Progenitor cell of endocrine pancreas (in vitro differentiated cells): Measurements from ENCODE around the gene HMGCS1. TPM values are rescaled to one million over a fixed set of nuclear protein-coding genes. Genes with fewer than 3 reads are reported as not detected.

ENCODE experiments used
- DNase-seq: peaks from one replicate; pipeline ENCODE4 v3.0.0; 2021; ENCODE audit warnings: low spot score; ENCODE audit not compliant: unreplicated experiment
- H3K27ac Mint-ChIP-seq: 2 replicates; pipeline ENCODE4 v1.8.0; 2021; ENCODE audit warnings: mild to moderate bottlenecking, moderate library complexity, mixed read lengths
- H3K27me3 Mint-ChIP-seq: 2 replicates; pipeline ENCODE4 v1.8.0; 2021; ENCODE audit warnings: mixed read lengths
- H3K36me3 Mint-ChIP-seq: 2 replicates; pipeline ENCODE4 v1.8.0; 2022; ENCODE audit warnings: mixed read lengths; ENCODE audit not compliant: insufficient read depth
- H3K4me1 Mint-ChIP-seq: 2 replicates; pipeline ENCODE4 v1.8.0; 2021; ENCODE audit warnings: low read depth, mixed read lengths
- H3K4me3 Mint-ChIP-seq: 2 replicates; pipeline ENCODE4 v1.8.0; 2021; ENCODE audit warnings: low read depth, mild to moderate bottlenecking, moderate library complexity, mixed read lengths
- H3K9me3 Mint-ChIP-seq: 2 replicates; pipeline ENCODE4 v1.8.0; 2021; ENCODE audit warnings: low read depth, mixed read lengths
- total RNA-seq: library from RNA; stranded (reverse); gene quantifications from 2 replicates; pipeline ENCODE4 v1.2.1, GENCODE V29; 2021
- TF ChIP-seq, protein P1 (sequence below): fragments of 200-600 bp; sonication (generic); IDR thresholded peaks from one replicate; pipeline ENCODE4 v1.5.0; 2021; ENCODE audit warnings: antibody characterized with exemption, mild to moderate bottlenecking; ENCODE audit not compliant: unreplicated experiment

Gene HMGCS1
- total RNA-seq, 1 donor from 2014 or later, result 170 TPM

DNA sequence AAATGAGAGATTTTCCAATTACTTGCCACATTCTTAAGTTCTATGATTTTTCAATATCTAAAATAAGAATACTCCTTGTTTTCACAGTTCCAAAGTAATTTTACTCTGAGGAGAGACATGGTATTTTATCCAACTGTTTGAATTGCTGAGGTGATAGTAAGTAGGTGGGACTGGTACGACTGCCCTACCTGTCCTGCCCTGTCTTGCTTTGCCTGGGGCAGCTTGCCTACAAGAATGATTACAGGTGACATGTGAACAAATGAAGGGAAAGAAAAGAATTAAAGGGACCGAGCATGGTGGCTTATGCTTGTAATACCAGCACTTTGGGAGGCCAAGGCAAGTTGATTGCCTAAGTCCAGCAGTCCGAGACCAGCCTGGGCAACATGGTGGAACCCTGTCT lies 41.6 kb upstream of the HMGCS1 start:
- H3K27me3 Mint-ChIP-seq, result peaks cover 29% of the 10 kb centered on the region

DNA sequence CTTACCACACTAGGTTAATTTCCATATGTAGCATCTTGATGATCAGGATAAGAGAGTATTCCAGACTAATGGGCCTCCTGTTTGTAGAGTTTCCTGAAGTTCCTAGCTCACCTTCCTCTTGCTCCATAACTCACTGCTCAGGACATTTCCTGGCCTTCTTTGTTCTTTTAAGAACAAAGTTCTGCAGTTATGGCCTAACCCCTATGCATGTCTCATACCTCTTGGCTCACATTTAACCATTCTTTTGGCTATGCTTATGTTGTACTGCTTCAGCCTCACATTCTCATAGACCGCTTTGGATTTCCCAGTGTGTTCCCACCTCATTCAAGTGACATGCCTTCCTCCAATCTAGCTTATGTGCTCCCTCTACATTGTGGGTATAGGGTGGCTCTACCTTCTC lies 40.5 kb upstream of the HMGCS1 start:
- H3K4me1 Mint-ChIP-seq, result peaks cover 4% of the 10 kb centered on the region

More for the DNA sequence above, 41.6 kb upstream of the HMGCS1 start:
- TF ChIP-seq, protein P1, sequence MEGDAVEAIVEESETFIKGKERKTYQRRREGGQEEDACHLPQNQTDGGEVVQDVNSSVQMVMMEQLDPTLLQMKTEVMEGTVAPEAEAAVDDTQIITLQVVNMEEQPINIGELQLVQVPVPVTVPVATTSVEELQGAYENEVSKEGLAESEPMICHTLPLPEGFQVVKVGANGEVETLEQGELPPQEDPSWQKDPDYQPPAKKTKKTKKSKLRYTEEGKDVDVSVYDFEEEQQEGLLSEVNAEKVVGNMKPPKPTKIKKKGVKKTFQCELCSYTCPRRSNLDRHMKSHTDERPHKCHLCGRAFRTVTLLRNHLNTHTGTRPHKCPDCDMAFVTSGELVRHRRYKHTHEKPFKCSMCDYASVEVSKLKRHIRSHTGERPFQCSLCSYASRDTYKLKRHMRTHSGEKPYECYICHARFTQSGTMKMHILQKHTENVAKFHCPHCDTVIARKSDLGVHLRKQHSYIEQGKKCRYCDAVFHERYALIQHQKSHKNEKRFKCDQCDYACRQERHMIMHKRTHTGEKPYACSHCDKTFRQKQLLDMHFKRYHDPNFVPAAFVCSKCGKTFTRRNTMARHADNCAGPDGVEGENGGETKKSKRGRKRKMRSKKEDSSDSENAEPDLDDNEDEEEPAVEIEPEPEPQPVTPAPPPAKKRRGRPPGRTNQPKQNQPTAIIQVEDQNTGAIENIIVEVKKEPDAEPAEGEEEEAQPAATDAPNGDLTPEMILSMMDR, result no peak
- peaks cover 3% of the 10 kb centered on the region for H3K4me1 Mint-ChIP-seq
- H3K27ac Mint-ChIP-seq, result no peak overlapping the region
- peaks cover 3% of the 10 kb centered on the region for H3K36me3 Mint-ChIP-seq
- DNase-seq, result no peak
- H3K9me3 Mint-ChIP-seq, result peaks cover 9% of the 10 kb centered on the region
- H3K4me3 Mint-ChIP-seq, result no peak overlapping the region

DNA sequence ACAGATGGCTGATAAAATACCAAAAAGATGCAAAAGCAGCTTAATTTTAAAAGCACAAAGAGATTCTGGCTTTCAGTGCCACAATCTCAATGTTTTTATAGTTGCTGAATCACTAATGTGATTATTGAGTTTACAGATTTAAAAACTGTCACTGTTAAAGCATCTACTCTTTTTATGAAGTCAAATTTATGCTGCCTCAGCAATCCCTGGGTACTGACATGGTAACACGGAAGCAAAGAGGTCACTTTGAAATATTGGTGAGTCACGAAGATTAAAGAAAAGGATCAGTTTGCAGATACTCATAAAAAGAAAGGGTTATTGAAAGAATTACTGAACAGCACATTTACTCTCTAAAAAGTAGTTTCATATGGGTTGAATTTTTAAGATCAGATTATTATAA lies 39.7 kb upstream of the HMGCS1 start:
- H3K27ac Mint-ChIP-seq, result no peak overlapping the region
- DNase-seq, result no peak
- no peak overlapping the region for H3K4me3 Mint-ChIP-seq
- peaks cover 35% of the 10 kb centered on the region for H3K27me3 Mint-ChIP-seq
- H3K9me3 Mint-ChIP-seq, result no peaks in the 10 kb centered on the region
- TF ChIP-seq, protein P1, result no peak
- H3K36me3 Mint-ChIP-seq, result no peaks in the 10 kb centered on the region
- H3K4me1 Mint-ChIP-seq, result peaks cover 9% of the 10 kb centered on the region

More for the DNA sequence above, 40.5 kb upstream of the HMGCS1 start:
- Mint-ChIP-seq H3K36me3 (no peaks in the 10 kb centered on the region), H3K27me3 (peaks cover 35% of the 10 kb centered on the region), H3K9me3 (no peaks in the 10 kb centered on the region), H3K4me3 (no peak overlapping the region), H3K27ac (no peak overlapping the region)
- DNase-seq, result no peak
- TF ChIP-seq, protein P1, result no peak

DNA sequence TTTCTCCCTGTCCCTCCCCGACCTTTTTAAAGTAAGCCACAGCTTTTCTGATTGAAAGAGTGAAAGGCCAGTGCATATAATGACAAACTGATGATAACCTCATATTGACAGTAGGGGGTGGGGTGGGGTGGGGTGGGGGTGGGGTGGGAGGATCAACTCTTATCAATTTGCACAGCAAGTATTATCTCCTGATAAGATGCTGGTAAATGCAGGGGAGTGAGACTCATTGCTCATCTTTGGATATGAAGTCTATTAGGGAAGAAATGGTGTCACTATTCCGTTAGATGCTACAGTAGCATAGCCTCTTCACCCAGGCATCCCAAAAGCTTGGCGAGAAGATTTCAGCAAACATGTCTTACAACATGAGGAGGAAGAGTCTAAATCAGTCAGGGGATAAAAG lies 38.9 kb upstream of the HMGCS1 start:
- H3K36me3 Mint-ChIP-seq, result no peaks in the 10 kb centered on the region
- H3K9me3 Mint-ChIP-seq, result no peaks in the 10 kb centered on the region
- DNase-seq, result no peak
- TF ChIP-seq, protein P1, result no peak
- H3K27ac Mint-ChIP-seq, result no peak overlapping the region
- H3K27me3 Mint-ChIP-seq, result peaks cover 40% of the 10 kb centered on the region
- peaks cover 11% of the 10 kb centered on the region for H3K4me1 Mint-ChIP-seq
- H3K4me3 Mint-ChIP-seq, result no peak overlapping the region

DNA sequence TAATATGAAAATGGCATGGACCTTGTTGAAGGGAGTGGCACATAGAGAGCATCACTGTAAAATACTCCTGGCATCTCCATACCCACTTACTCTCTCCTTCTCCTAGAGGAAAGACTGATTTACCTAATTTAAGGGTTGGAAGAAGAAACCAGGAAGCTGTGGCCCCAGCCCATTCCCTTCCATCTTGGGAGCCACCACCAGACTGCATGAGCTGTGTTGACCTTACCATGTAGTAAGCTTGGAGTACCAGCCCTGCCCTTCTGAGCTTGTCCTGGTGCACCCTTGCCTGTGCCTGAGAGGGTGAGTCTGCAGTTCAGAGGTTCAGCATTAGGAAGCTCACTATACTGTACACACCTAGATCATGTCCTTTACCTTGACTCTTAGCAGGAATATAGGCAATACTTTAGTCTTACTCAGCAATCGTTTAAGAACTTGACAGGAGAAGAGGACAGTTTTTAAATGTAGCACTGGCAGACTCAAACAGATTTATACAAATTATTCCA lies 35.7 kb upstream of the HMGCS1 start:
- no peaks in the 10 kb centered on the region for H3K9me3 Mint-ChIP-seq
- peaks cover 38% of the 10 kb centered on the region for H3K27me3 Mint-ChIP-seq
- no peak overlapping the region for H3K4me3 Mint-ChIP-seq
- no peak for DNase-seq
- no peaks in the 10 kb centered on the region for H3K36me3 Mint-ChIP-seq
- TF ChIP-seq, protein P1, result no peak
- no peak overlapping the region for H3K27ac Mint-ChIP-seq
- H3K4me1 Mint-ChIP-seq, result peaks cover 11% of the 10 kb centered on the region
